Neural progenitor cell (in vitro differentiated cells): ENCODE measurements around the gene KCNH6.

Experiments used
- EZH2 ChIP-seq: fragments of 200-600 bp; sonication (generic); IDR thresholded peaks from 2 replicates; pipeline ENCODE4 v1.6.1; 2017; ENCODE audit warnings: antibody characterized with exemption, mild to moderate bottlenecking, moderate library complexity
- EZH2phosphoT487 ChIP-seq: fragments of 200-600 bp; sonication (generic); IDR thresholded peaks from 2 replicates; pipeline ENCODE4 v1.6.1; 2017; ENCODE audit warnings: antibody characterized with exemption
- TF ChIP-seq, protein P1 (sequence below): fragments of 200-600 bp; sonication (generic); IDR thresholded peaks from 2 replicates; pipeline ENCODE4 v1.5.1; 2017; ENCODE audit warnings: antibody characterized with exemption, mild to moderate bottlenecking

DNA sequence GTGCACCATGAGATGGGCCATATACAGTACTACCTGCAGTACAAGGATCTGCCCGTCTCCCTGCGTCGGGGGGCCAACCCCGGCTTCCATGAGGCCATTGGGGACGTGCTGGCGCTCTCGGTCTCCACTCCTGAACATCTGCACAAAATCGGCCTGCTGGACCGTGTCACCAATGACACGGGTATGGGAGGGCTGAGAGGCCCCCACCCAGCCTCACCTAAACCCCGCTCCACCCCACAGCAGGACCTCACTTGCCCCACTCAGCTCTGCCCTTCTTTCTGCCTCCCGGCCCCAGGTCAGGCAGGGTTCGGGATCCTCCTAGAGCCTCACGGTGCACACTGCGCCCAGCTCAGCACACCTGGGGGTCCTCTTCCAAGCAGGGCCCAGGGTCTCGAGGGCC lies 40.6 kb upstream of the KCNH6 start:
- TF ChIP-seq, protein P1, sequence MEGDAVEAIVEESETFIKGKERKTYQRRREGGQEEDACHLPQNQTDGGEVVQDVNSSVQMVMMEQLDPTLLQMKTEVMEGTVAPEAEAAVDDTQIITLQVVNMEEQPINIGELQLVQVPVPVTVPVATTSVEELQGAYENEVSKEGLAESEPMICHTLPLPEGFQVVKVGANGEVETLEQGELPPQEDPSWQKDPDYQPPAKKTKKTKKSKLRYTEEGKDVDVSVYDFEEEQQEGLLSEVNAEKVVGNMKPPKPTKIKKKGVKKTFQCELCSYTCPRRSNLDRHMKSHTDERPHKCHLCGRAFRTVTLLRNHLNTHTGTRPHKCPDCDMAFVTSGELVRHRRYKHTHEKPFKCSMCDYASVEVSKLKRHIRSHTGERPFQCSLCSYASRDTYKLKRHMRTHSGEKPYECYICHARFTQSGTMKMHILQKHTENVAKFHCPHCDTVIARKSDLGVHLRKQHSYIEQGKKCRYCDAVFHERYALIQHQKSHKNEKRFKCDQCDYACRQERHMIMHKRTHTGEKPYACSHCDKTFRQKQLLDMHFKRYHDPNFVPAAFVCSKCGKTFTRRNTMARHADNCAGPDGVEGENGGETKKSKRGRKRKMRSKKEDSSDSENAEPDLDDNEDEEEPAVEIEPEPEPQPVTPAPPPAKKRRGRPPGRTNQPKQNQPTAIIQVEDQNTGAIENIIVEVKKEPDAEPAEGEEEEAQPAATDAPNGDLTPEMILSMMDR = no peak
- TF ChIP-seq EZH2 (no peak), EZH2phosphoT487 (no peak)
